Thyroid gland (tissue), 4 donors: ENCODE data around the gene DUSP5.

Experiments
- POLR2A ChIP-seq, 2 donors: fragments of 450-650 bp; IDR thresholded peaks; one replicate each; pipeline ENCODE4 v1.6.1; 2017; ENCODE audit warnings: antibody characterized with exemption in 2 of 2, mild to moderate bottlenecking in 2 of 2, moderate library complexity in 1 of 2
- TF ChIP-seq, protein P1 (sequence below), 6 experiments: fragments of 200-600 bp in 3 of 6; fragments of 450-650 bp in 3 of 6; sonication (generic) in 3 of 6; IDR thresholded peaks; one replicate each; pipeline ENCODE4 v1.5.1; 2016 to 2019; ENCODE audit warnings: antibody characterized with exemption in 6 of 6, mild to moderate bottlenecking in 2 of 6, inconsistent platforms in 1 of 6, moderate library complexity in 1 of 6

GRCh38 chr10:110455446-110455845 is 42.3 kb upstream of the DUSP5 start:
- no peak for TF ChIP-seq POLR2A (IDR thresholded peaks at IDR 0.05)
- TF ChIP-seq, protein P1, sequence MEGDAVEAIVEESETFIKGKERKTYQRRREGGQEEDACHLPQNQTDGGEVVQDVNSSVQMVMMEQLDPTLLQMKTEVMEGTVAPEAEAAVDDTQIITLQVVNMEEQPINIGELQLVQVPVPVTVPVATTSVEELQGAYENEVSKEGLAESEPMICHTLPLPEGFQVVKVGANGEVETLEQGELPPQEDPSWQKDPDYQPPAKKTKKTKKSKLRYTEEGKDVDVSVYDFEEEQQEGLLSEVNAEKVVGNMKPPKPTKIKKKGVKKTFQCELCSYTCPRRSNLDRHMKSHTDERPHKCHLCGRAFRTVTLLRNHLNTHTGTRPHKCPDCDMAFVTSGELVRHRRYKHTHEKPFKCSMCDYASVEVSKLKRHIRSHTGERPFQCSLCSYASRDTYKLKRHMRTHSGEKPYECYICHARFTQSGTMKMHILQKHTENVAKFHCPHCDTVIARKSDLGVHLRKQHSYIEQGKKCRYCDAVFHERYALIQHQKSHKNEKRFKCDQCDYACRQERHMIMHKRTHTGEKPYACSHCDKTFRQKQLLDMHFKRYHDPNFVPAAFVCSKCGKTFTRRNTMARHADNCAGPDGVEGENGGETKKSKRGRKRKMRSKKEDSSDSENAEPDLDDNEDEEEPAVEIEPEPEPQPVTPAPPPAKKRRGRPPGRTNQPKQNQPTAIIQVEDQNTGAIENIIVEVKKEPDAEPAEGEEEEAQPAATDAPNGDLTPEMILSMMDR (IDR thresholded peaks at IDR 0.05) = no peak
